Caki2 (cell line): ENCODE results near the gene CERCAM. TPM values are rescaled to one million over a fixed set of nuclear protein-coding genes. Genes with fewer than 3 reads are reported as not detected.
"Not testable (repeated sequence)": the region's sequence is repeated elsewhere in the genome, so short reads cannot be mapped to it uniquely, and the experiment has no call there.

ENCODE experiments used
- DNase-seq: peaks from one replicate; pipeline ENCODE4 v3.0.0-alpha.2; 2015; ENCODE audit warnings: low read depth
- in situ Hi-C: cut with HindIII; loops from 2 replicates; pipeline ENCODE4 v1.10.0; 2016; ENCODE audit warnings: low sequenced_read_pairs, low pct_unique_long_range_greater_than_20kb, mixed read lengths
- total RNA-seq: library from RNA; depleted of rRNA; stranded (reverse); fragments of >200 nt; shearing (Covaris generic); gene quantifications from 2 replicates; pipeline ENCODE4 v1.2.3, GENCODE V29; 2014; ENCODE audit warnings: low replicate concordance

The CERCAM gene
- total RNA-seq, 1 experiment from 2014 or later: 50.6 TPM

DNA sequence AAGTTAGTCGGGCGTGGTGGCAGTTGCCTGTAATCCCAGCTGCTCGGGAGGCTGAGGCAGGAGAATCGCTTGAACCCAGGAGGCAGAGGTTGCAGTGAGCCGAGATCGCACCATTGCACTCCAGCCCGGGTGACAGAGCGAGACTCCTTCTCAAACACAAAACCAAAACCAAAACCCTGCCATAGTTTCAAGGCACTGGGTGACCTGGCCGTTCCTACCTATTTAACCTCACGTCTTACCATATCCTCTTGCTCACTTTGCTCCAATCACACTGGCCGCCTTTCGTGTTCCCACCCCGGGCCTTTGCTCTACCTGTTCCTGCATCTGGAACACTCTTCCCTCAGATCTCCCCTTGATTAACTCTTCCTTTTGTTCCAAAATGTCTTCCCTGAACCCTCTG, 6.9 kb upstream of the CERCAM start:
- in situ Hi-C loops, DNase-seq: not testable (repeated sequence)

DNA sequence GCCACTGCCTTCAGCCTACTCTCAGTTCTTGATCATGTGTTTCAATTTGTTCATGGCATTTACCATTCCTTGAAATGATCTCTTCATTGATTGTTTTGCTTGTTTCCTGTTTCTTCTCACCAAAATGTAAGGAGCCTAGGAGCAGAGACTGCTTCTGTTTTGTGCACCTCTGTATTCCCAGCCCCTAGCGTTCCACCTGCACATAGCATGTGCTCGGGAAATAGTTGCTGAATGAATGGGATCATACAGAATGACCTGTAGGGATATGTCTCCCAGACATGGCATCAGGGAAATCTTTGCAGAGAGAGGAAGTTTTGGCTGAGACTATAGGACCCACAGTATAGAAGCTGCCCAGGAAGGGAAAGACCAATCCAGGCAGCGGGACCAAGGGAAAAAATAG, 6.2 kb upstream of the CERCAM start:
- in situ Hi-C loops: no loop called here

DNA sequence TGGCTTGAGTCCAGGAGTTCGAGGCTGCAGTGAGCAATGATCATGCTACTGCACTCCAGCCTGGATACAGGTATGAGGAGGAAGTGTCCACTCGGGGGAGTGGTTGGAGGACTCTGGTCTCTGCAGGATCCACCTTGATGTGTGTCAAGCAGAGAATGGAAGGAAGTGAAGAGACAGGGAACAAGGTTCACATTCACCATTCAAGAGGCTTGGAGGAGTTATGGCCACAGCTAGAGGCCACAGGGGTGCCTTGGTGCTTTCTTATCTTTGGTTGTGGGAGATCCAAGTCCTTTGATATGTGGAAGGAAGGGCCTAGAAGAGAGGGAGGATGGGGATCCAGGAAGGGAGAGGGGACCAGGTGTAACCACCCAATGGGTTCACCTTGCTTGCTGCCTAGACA, 5.4 kb upstream of the CERCAM start:
- no peak for DNase-seq
- in situ Hi-C loops: no loop called here

More for the DNA sequence above, 6.2 kb upstream of the CERCAM start:
- no peak for DNase-seq

DNA sequence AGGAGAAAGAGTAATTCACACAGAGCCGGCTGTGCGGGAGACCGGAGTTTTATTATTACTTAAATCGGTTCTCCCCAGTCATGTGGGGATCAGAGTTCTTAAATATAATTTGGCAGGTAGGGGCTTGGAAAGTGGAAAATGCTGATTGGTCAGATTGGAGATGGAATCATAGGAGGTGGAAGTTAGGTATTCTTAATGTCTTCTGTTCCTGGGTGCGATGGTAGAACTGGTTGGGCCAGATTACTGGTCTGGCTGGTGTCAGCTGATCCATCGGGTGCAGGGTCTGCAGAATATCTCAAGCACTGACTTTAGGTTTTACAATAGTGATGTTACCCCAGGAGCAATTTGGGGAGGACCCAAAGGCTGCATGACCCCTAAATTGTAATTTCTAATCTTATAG, 4.6 kb upstream of the CERCAM start:
- DNase-seq: no peak

DNA sequence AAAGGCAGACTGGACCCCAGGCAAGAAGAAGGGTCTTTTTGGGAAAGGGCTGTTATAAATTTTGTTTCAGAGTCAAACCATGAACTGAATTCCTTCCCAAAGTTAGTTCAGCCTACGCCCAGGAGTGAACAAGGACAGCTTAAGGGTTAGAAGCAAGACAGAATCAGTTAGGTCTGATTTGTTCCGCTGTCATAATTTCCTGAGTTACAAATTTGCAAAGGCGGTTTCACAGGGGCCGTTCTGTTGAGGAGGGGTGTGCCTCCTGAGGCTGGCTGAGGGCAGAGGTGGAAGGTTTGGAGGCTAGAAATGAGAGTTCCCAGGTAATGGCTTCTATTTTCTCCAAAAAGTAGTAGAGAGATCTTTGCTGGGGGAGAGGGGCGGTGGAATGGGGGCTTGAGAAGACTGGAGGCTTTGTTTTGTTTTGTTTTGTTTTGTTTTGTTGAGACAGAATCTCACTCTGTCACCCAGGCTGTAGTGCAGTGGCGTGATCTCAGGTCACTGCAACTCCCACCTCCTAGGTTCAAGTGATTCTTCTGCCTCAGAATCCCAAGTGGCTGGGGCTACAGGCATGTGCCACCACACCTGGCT, 4.1 kb upstream of the CERCAM start:
- no peak for DNase-seq
- in situ Hi-C loops: no loop called here

More for the DNA sequence above, 4.6 kb upstream of the CERCAM start:
- in situ Hi-C loops: no loop called here

DNA sequence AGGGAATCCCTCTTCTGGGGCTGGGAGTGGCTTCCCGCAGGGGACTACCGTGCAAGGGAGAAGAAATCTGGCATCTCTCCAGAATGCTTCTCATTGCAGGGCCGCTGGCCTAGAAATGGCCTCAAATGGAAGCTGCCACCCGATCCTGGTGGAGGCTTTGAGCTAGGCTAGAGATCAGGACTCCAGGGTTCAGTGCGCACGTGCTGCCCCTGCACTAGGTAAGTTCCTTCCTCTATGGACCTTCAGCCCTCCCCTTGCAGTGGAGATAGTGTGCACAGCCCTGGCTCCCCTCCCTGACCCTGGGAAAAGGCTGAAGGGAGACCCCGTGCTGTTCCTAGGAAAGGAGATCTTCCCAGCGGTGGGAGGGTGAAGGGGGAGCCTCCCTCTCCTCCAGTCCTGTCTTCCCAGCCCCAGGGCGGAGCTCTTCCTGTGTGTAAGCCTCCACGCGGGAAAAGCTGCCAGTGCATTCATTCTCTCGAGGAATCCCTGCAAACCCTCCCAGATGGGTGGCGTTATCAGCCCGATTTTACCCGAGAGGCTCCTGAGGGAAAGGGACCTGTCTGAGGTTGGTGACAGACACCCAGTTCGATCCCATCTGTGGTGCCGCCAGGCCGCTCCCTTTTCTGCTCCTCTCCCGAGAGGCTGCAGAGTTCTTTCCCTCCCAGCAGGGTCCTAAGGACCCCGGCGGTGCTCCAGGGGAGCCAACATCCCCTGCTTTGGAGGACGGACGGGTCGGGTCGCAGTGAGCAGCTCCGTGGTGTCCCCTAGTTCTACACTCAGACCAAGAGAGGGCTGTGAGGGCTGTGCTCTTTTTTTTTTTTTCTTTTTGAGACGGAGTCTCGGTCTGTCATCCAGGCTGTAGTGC, 1.4 kb upstream of the CERCAM start:
- no peak for DNase-seq
- in situ Hi-C loops: no loop called here

DNA sequence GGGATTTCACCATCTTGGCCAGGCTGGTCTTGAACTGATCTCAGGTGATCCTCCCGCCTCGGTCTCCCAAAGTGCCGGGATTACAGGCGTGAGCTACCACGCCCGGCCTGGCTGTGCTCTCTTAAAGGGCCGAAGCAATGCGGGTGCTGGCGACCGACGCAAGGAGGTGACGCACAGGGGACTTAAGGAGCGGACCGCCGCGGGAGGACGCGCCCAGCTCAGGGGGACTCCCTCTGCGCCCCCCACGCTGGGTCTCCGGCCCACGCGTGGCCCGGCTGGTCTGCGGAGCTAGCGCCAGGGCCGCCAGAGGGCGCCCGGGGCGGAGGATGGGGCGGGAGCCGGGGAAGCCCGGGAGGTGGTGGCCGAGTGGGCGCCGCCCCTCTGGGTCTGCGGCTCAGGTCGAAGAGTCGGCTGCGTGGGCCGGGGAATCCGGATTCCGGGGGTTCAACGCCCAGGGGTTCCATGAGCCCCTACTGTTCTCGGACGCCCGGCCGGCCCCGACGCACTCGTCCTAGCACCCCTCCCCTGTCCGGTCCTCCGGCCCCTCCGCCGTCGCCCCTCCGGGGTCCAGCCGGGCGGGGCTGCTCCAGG, 502 bp upstream of the CERCAM start:
- peak; percentile 71 for DNase-seq
- in situ Hi-C loops: no loop called here

DNA sequence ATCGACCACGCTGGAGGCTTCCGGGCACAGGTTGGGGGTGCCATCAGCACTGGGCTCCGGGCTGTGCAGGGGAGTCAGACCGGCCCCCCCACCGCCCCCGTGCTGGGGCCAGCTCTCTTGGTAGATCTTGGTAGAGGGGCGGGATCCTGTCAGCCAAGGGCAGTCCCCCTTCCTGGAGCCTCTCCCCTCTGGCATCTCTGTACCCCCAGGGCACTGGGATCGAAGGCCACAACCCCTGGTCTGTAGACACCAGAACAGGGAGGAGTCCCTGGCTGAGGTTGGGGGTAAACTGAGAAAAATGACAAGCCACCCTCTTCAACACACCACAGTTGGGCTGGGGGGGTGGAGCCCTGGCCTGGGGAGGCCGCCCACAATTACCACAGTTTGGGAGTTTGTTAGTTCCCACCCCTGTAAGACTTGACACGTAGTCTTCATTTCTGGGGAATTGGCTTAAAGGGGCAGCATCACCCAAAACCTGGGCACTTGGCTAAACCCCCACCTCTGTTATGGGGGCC, 882 bp downstream of the CERCAM start:
- in situ Hi-C loops: no loop called here
- DNase-seq: peak; percentile 12

DNA sequence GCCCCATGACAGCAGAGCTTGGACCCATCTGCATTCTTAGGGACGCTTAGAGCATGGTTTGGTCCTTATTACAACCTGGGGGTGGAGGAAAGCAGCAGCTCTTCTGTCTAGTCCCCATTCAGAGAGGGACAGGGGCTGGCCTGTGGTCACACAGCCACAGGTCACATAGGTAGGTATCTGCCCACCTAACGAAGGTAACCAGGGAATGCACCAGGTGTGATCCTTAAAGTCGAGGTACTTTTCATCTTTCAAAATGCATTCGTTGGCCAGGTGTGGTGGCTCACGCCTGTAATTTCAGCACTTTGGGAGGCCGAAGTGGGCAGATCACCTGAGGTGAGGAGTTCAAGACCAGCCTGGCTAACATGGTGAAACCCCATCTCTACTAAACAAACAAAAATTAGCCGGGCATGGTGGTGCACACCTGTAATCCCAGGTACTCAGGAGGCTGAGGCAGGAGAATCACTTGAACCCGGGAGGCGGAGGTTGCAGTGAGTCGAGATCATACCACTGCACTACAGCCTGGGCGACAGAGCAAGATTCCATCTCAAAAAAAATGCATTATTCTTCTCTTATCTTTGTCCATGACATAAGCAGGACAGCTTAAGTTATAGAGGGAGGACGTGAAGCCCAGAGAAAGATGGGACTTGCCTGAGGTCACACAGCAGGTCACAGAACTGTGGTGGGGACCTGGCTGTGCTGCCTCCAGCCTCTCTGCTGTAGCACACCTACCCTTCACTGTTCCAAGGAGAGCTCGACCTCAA, 1.5 kb downstream of the CERCAM start:
- in situ Hi-C loops, DNase-seq: not testable (repeated sequence)

DNA sequence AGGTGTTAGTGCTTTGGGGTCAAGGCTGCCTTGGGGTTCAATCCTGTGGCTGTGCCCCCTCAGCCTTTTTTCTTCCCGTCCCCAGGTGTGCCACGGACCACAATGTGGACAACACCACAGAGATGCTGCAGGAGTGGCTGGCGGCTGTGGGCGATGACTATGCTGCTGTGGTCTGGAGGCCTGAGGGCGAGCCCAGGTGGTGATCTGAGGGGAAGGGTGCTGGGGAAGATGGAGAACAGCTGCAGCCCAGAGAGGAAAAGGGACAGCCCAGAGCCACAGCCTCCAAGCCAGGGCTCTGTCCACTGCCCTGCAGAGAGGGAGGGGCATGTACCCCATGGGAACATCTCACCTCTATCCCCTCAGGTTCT, 2.1 kb downstream of the CERCAM start:
- in situ Hi-C loops: no loop called here
- no peak for DNase-seq

DNA sequence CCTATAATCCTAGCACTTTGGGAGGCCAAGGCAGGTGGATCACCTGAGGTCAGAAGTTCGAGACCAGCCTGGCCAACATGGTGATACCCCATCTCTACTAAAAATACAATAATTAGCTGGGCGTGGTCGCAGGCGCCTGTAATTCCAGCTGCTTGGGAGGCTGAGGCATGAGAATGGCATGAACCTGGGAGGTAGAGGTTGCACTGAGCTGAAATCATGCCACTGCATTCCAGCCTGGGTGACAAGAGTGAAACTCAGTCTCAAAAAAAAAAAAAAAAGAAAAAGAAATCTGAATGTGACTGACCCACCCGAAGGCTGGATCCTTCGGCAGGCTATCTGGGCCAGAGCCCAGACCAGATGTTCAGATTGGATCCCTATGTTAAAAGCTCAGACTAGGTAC, 2.7 kb downstream of the CERCAM start:
- in situ Hi-C loops, DNase-seq: not testable (repeated sequence)

DNA sequence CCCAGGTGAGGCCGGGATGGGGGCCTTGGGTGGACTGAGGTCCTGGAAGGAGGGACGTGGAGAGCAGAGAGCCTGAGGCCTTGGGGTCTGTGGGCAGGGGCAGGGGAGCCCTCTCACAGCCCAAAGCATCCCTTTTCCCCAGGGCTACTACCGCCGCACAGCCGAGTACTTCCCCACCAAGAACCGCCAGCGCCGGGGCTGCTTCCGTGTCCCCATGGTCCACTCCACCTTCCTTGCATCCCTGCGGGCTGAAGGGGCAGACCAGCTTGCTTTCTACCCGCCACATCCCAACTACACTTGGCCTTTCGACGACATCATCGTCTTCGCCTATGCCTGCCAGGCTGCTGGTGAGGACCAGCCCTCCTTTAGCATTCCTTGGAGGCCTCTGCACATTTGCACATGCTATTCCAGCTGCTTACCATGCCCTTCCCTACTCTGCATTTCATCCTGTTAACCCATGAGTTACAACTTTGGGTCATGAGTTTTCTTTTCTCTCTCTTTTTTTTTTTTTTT, 3.7 kb downstream of the CERCAM start:
- DNase-seq: no peak
- in situ Hi-C loops: no loop called here

DNA sequence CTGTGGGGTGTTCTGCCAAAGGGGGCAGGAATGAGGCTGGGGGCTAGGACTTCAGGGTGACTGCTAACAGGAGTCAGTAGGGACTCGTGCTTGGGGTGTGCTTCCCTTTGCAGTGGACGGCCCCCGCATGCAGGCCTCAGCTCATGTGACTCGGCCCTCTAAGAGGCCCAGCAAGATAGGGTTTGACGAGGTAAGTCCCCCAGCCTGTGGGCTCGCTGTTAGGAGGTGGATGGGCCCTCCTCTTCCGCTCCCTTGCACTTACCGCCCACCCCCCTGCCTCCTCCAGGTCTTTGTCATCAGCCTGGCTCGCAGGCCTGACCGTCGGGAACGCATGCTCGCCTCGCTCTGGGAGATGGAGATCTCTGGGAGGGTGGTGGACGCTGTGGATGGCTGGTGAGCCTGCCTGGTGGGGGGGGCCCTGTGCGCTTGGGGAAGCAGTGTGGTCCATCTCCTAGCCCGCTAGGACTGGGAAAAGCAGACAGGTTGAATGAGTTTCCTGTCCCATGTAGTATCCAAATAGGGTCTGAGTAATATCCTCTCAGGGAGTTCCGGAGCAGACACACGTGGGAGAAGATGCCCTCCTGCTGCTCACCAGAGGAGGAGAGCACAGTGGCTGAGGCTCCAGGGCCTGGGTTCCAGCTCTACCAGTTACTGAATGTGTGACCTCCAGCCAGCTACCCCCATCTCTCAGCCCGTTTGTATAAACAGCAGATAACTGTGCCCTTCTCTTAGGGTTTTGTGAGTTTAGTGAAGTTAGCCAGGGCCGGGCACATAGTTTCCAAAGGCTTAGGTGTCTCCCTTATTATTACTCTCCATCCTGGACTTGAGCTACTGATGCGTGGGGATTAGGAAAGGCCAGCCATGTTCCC, 8.2 kb downstream of the CERCAM start:
- DNase-seq: no peak
- in situ Hi-C loops: no loop called here

DNA sequence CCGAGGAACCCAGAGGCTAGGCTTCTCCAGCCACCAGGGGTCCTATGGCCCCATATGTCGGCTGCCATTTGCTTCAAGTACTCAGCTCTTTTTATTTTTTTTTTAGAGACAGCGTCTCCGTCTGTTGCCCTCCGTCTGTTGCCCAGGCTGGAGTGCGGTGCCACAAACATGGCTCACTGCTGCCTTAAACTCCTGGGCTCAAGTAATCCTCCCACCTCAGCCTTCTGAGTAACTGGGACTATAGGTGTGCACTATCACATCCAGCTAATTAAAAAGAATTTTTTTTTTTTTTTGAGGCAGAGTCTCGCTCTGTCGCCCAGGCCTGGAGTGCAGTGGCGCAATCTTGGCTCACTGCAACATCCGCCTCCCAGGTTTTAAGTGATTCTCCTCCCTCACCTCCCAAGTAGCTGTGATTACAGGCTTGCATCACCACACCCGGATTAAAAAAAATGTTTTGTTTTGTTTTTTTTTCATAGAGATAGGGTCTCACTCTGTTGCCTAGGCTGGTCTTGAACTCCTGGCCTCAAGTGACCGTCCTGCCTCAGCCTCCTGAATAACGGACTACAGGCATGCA, 8.9 kb downstream of the CERCAM start:
- in situ Hi-C loops: no loop called here
- DNase-seq: no peak

DNA sequence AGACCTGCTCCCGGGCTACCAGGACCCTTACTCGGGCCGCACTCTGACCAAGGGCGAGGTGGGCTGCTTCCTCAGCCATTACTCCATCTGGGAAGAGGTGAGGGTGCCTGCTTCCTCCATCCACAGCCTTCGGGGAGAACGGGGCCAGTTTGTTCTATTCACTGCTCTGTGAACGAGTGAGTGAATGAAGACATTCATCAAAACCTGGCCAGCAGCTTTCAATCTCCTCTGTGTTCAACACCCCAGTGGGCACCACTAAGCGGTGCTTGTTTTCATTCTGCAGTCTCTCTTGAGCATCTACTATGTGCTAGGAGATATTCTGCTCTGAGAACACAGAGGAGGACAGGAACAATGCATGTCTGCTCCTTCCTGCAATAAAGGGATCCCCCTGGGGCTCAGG, 10.6 kb downstream of the CERCAM start:
- in situ Hi-C loops: no loop called here

DNA sequence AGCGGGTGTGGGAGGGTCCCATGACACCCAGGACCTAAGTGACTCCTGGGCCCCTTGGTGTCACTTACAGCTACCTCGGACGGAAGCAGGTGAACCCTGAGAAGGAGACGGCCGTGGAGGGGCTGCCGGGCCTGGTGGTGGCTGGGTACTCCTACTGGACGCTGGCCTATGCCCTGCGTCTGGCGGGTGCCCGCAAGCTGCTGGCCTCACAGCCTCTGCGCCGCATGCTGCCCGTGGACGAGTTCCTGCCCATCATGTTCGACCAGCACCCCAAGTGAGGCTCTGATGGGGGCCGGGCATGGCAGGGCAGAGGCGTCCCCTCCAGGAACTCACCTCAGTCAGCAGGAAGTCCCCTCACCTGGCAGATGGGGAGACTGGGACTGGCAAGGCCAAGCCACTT, 13.7 kb downstream of the CERCAM start:
- no peak for DNase-seq
- in situ Hi-C loops: no loop called here

More for the DNA sequence above, 10.6 kb downstream of the CERCAM start:
- no peak for DNase-seq

DNA sequence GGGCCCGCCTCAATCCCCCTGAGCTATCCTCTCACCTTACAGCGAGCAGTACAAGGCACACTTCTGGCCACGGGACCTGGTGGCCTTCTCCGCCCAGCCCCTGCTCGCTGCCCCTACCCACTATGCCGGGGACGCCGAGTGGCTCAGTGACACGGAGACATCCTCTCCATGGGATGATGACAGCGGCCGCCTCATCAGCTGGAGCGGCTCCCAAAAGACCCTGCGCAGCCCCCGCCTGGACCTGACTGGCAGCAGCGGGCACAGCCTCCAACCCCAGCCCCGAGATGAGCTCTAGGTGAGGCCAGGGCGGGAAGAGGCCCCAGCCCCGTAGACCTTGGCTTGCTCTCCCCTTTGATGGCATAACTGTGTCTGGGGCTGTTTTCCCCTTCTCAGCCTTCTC, 15.0 kb downstream of the CERCAM start:
- DNase-seq: no peak
- in situ Hi-C loops: no loop called here
